Activated CD4-positive, CD25-positive, alpha-beta regulatory T cell treated with anti-CD3 and anti-CD28 coated beads, Interleukin-2, amount 50 U/mL, for 72 hours (primary cell): Measurements from ENCODE around the gene MAP3K6.

Experiments
- DNase-seq: peaks from one replicate; pipeline ENCODE4 v3.0.0; 2021

MAP3K6 gene

GRCh38 chr1:27351541-27352107 lies 15.1 kb downstream of the MAP3K6 start:
- DNase-seq, result no peak

- no peak for DNase-seq
Observed at GRCh38 chr1:27350663-27351540, 15.9 kb downstream of the MAP3K6 start.

DNA sequence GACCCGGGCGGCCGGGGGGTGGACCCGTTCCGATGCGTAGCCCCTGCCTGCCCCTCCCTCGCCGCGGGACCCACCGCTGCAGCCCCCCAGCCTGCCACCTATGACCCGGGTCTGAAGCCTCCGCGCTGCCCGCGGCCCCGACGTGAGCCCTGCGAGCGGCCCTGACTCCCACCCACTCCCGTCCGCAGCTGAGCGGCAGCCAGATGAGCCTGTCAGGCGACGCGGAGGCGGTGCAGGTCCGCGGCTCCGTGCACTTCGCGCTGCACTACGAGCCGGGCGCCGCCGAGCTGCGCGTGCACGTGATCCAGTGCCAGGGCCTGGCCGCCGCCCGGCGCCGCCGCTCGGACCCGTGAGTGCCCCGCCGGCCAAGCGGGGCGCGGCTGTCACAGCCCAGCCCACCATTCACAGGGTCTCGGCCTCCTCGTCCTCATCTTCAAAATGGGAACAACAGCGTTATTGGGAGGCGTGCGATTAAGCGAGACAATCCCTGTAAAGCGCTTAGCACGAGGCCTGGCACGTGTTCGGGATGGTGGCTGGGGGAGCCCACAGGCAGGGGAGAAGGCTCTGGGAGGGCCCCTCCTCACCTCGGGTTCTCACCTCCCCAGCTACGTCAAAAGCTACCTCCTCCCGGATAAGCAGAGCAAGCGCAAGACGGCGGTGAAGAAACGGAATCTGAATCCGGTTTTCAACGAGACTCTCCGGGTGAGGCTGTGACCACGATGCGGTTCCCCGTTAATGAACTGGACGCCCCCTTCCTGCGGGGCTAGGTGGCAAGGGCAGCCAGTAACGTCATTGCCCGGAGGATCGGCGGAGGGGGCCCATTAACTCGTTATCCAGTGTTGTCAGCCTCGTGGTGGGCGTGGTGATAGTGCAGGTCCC lies 16.7 kb downstream of the MAP3K6 start:
- DNase-seq, result no peak

DNA sequence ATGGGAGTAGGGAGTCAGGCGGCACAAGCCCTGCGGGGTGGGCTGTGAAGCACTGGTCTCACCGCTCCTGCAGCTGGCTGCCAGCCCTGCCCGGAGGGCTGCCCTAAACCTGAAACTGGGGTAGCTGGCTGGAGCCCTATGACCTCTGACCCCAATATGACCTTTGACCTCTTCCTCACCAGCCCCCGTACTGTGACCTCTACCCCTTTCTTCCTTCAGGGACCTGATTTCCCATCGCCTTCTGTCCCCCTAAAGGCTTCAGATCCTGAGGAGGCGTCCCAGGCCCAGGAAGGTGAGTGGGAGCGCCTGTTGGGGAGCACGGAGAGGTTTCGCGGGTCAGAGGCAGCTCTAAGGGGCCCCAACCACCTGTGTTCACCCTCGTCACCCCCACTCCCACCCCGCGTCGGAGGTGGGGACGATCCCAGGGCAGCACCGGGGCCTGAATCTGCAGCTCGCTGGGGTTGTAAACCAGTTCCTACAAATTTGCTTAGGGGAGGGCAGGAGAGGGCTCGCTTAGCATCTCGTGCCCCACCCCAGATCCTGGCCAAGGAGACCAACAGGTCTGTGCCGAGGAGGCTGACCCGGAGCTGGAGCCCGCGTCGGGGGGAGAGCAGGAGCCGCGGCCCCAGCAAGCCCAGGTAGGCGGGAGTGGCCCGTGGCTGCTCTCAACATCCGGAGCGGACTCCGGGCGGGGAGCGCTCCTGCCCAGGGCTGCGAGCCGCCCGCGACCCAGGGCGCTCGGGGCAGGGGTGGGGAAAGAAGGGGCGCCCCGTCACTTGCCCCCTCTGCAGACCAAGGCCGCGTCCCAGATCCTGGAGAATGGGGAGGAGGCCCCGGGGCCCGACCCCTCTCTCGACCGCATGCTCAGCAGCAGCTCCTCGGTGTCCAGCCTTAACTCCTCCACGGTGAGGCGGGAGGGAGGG lies 17.6 kb downstream of the MAP3K6 start:
- no peak for DNase-seq

- no peak for DNase-seq
Observed at GRCh38 chr1:27346991-27347624, 19.7 kb downstream of the MAP3K6 start.

DNA sequence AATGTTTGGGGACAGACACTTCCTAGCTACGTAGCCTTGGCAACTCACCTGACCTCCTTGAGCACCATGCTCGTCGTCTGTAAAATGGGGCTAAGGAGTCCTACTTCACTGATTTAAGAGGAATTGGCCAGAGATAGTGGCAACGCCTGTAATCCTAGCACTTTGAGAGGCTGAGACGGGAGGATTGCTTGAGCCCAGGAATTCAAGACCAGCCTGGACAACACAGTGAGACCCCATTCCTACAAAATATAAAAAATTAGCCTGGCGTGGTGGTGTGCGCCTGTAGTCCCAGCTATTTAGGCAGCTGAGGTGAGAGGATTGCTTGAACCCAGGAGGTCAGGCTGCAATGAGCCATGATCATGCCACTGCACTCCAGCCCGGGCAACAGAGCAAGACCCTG lies 20.4 kb downstream of the MAP3K6 start:
- DNase-seq, result no peak

GRCh38 chr1:27345272-27345671 lies 21.5 kb downstream of the MAP3K6 start:
- DNase-seq, result no peak

- DNase-seq, result no peak
Observed at GRCh38 chr1:27343639-27344025, 23.1 kb downstream of the MAP3K6 start.

DNA sequence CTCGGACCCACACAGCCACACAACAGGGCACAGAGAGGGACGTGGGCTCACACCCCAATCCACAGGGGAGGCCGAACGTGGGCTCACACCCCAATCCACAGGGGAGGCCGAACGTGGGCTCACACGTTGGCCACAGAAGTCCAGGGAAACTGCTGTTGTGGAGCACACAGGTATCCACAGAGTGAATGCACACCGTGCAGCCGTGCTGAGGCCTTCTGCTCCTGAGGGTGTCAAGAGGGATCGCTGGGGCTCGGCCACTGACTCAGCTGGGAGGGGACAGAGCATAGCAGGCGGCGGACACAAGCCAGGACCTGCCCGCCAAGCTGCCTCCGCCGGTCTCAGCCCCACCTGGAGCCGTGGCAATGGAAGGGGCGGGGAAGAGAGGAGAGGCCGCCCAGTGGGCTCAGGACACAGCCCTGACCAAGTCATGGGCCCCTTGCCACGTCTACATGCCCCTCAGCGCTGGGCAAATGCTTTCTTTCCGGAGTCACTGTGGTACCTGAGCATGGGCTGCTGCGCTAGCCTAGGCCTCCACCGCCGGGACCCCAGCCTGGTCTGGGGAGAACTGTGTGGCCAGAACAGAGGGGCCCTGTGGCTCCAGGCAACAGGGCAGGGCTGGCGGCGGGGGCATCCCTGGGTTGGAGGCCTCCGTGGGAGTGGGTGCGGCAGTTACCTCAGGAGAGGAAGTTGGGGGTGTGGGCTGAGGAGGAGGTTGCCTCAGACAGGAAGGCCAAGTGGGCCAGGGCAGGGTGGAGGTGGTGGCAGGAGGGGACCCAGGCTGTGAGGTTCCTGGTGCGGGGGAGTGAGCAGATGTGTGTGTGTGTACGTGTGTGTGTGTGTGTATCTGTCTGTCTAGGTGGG lies 23.8 kb downstream of the MAP3K6 start:
- peak; percentile 64 for DNase-seq

- no peak for DNase-seq
Observed at GRCh38 chr1:27342391-27342777, 24.4 kb downstream of the MAP3K6 start.

DNA sequence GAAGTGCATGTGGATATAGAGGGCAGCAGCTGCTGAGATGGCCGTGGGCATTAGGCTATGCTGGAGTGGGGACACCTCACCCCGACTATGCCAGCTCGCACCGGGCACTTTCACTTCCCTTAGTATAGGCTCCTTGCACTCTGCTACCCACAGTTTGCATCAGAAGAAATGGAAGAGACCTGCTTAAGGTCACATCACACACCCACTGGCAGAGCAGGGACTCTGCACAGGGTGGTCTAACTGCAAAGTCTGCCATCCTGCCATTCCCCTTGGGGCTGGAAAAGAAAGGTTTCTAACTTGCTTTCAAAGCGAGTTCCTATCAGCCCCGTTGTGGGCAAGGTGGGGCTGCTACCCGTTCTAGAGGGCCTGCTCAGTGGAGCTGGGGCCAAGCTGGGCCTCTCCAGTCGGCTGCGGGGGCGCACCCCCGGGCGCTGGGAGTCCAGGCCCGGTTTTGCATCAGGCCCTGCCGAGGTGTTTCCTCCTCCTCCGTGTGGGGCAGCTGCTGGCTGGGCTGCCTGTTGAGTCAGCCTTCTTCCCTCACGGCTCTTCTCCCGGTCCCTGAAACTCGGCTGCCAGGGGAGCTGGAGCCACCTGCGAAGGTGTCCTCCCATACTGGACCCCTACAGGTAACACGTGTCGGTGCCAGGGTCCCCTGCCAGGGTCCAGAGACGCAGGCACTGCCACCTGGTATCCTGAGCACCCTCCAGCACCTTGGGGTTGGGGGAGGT lies 25.1 kb downstream of the MAP3K6 start, which contains the start of gene SYTL1:
TSS of gene SYTL1 (plus strand) at position 498 of the 728 bp plus-strand sequence. CDS start 3,313 bp downstream, outside the sequence.
- peak; percentile 58 for DNase-seq

DNA sequence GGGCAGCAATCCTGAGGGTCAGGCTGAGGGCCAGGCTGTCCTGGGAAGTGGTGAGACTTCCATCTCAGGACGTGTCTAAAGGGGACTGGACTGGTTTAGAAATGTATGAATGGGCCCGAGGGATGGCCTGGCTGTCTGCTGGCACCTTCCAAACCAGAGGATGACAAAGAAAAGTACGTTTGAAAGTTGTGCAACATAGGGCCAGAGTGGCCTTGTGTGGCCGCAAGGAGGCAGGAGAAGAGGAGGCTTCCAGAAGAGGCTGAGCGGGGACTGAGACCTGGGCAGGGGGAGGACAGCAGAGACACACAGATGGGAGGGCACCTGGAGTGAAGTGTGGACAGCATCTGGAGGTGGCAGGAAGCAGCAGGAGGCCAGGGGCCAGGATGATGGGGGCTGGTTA lies 27.5 kb downstream of the MAP3K6 start:
- DNase-seq, result no peak

DNA sequence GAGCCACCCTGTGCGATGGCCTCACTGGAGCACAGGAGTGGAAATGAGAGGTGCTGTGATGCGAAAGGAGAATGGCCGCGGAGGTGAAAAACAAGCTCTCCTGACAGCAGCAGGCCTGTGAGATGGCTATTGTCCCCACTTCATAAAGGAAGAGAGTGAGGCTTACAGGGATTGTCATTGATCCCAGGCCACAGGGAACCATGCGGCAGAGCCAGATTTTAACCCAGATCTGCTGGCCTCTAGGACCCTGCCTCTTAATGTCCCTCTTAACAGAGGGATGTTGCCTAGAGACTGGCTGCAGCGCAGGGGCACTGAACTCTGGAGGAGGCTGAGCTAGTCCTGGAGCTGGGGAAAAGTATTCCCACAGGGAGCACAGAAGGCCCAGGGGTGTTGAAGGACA lies 28.0 kb downstream of the MAP3K6 start:
- DNase-seq, result no peak

GRCh38 chr1:27336756-27337155 lies 30.0 kb downstream of the MAP3K6 start:
- no peak for DNase-seq

DNA sequence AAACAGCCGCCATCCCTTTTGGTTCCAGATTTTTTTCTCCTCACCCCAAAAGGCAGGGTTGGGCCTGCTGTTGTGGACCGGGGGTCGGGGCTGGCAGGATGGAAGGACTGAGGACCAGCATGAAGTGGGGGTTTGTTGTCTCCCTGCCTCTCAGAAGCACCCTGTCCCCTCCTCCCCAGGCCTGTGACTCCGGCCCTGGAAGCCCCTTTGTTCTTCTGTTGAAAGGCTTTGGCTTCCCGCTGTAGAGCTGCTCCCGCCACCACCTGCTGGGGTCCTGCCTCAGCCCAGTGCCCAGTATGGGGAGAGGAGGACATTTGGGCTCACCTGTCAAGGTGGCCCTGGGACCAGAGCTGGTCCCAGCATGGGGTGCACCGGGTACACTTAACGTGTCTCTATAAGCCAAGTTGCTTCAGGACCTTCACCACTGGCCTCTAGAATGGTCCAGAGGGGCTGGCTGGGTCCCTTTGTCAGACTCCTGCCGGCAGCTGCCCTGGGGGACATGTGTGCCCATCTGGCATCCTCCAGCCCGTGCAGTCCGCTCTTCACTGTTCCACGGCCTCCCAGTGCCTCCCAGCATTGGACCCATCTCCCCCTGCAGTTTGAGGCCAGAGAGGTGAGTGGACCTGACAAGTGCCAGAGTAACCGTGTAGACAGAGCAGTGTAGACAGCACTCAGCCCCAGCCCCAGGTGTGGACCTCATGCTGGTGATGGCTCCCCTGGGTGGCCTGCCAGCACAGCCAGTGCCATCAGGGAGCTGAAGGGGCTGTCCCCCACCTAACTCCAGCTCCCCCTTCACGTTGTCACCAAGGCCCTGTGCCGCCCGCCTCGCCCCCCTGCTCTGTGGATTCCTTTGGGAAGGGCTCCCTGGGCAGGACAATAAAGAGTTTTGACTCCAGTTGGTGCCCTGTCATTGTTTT lies 31.0 kb downstream of the MAP3K6 start:
- no peak for DNase-seq

DNA sequence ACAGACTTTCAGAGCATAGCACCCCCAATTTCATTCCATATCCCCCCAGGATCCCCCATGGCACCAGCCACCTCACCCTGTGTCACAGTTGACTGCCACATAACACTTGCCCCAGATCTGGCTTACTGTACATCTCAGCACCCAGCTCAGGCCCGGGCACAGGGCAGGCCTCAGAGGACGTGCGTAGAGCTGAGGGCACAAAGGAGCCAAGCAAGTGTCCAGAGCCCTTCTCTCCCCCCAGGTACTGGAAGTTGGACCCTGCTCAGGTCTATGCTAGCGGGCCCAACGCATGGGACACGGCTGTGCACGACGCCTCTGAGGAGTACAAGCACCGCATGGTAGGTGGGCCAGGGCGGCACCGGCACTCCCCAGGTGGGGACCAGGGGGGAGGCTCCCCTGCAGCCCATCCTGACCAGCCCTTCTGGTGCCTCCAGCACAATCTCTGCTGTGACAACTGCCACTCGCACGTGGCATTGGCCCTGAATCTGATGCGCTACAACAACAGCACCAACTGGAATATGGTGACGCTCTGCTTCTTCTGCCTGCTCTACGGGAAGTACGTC lies 33.0 kb downstream of the MAP3K6 start:
- no peak for DNase-seq

- DNase-seq, result peak; percentile 63
Observed at GRCh38 chr1:27332536-27333281, 34.1 kb downstream of the MAP3K6 start.

DNA sequence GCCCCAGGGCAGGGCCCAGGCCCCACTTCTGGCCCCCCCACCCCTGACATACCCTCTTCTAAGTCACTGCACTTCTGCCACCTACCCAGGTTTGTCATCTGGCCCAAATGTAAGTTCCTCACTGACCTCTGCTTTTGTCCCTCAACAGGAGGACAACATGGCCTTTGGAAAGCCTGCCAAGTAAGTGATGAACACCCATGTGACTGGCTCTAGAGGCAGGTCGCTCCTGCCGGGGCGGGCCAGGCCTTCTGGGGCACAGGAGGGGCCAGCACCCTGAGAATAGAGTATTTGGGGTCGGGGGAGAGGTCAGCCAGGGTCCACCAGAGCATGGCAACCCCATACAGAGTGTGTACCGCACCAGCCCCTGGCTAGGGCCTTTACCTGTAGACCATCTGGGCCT lies 34.8 kb downstream of the MAP3K6 start:
- no peak for DNase-seq
